Psoas muscle (tissue), 8 donors: Measurements from ENCODE around the gene SPSB1. TPM values are rescaled to one million over a fixed set of nuclear protein-coding genes. Genes with fewer than 3 reads are reported as not detected.
A peak's percentile ranks its signal among the peaks of the same experiment; 100 is the strongest.

Experiments used
- ATAC-seq, 4 donors: fragments of 200-7000 bp; cut with Tn5 transposase; one replicate each; pipeline ENCODE4 v1.9.1; 2020; ENCODE audit warnings: moderate library complexity in 3 of 4, mild to moderate bottlenecking in 2 of 4
- DNase-seq, 2 donors: peaks; one replicate each; pipeline ENCODE4 v3.0.0-alpha.2; 2020
- H3K27ac ChIP-seq: fragments of 200-600 bp; one replicate; pipeline ENCODE4 v1.8.0; 2022
- H3K27me3 ChIP-seq, 3 donors: fragments of 200-600 bp in 1 of 3; one replicate each; pipeline versions ENCODE4 v1.6.1 to v1.8.0; 2013 to 2022; ENCODE audit warnings: low read length in 2 of 3, mild to moderate bottlenecking in 2 of 3, moderate library complexity in 1 of 3; ENCODE audit not compliant: insufficient read depth in 3 of 3
- H3K36me3 ChIP-seq, 2 donors: fragments of 200-600 bp in 1 of 2; one replicate each; pipeline versions ENCODE4 v1.6.1 to v1.8.0; 2013 to 2022; ENCODE audit warnings: low read depth in 1 of 2, mild to moderate bottlenecking in 1 of 2, moderate library complexity in 1 of 2; ENCODE audit not compliant: insufficient read depth in 1 of 2
- H3K4me1 ChIP-seq: fragments of 200-600 bp; one replicate; pipeline ENCODE4 v1.8.0; 2022
- H3K4me3 ChIP-seq: fragments of 200-600 bp; one replicate; pipeline ENCODE4 v1.8.0; 2022; ENCODE audit warnings: mild to moderate bottlenecking
- H3K9me3 ChIP-seq: fragments of 200-600 bp; one replicate; pipeline ENCODE4 v1.8.0; 2022
- CTCF ChIP-seq: fragments of 200-600 bp; IDR thresholded peaks from one replicate; pipeline ENCODE4 v1.8.0; 2022; ENCODE audit warnings: antibody characterized with exemption
- WGBS, 3 donors: extraction: QIAGEN DNeasy Blood & Tissue Kit; methylation state at CpG; one replicate each; pipeline versions ENCODE4 v1.1.6 to v1.1.7; 2013; 5-methylcytosine and 5-hydroxymethylcytosine counted together
- intact Hi-C, 2 donors: fragments of 100-400 bp; cut with DNase I; formaldehyde crosslinking; loops; one replicate each; pipeline versions ENCODE4 v1.11.0 to v1.14.2; 2022
- polyA plus RNA-seq, 3 donors: library from polyadenylated mRNA; stranded (reverse); fragments of 200-250 nt; gene quantifications; one replicate each; pipeline ENCODE4 v1.2.3, GENCODE V29; 2013
- total RNA-seq, 4 donors: library from RNA; stranded (reverse); fragmentation: NEBNext Ultra II Directional in 2 of 4; extraction: Animal tissue kit (Norgen Biotek cat#: 25700) in 2 of 4; gene quantifications; one replicate each; pipeline versions ENCODE4 v1.2.1 to v1.2.4, GENCODE V29; 2021 to 2023
- donor health status: healthy with polysubstance abuse.
- donor health status: DM: no; HTN: no; CAD: no; lungs with moderate emphysema.
- donor health status: Bipolar disorder and iron deficiency.
- donor health status: healthy.
- donor health status: DM: yes; HTN: yes; CAD: no.
- donor health status: DM: no; HTN: no; CAD: no.
- donor health status: DM: no; HTN: no; CAD: no.
- donor health status: DM: yes; HTN: yes; CAD: no.

SPSB1 gene
- total and polyA plus RNA-seq, 7 donors: 12.0 to 60.7 (median 31.3) TPM

- 10 to 46% (median 15%) methylated on average over 16 to 17 of the region's 17 CpGs for WGBS, 3 donors
- no peaks in the 10 kb centered on the region for H3K9me3 ChIP-seq
- H3K4me1 ChIP-seq: peaks cover 31% of the 10 kb centered on the region
- TF ChIP-seq CTCF: no peak
- peak overlapping the region; percentile 32 for H3K27ac ChIP-seq
- DNase-seq (peak; percentile 78 to 93), ATAC-seq (peak; percentile 55 to 90 (median 86))
- no peaks in the 10 kb centered on the region for H3K27me3 ChIP-seq
- intact Hi-C loops: loop anchor here in 1 of 2 donors (5.0 kb wide), 1 partner anchor 65 kb away; no protein-coding TSS in a partner anchor
- peak overlapping the region; percentile 10 for H3K4me3 ChIP-seq
- no peaks in the 10 kb centered on the region for H3K36me3 ChIP-seq
Measured at GRCh38 chr1:9376886-9377333, 84.2 kb downstream of the SPSB1 start.

DNA sequence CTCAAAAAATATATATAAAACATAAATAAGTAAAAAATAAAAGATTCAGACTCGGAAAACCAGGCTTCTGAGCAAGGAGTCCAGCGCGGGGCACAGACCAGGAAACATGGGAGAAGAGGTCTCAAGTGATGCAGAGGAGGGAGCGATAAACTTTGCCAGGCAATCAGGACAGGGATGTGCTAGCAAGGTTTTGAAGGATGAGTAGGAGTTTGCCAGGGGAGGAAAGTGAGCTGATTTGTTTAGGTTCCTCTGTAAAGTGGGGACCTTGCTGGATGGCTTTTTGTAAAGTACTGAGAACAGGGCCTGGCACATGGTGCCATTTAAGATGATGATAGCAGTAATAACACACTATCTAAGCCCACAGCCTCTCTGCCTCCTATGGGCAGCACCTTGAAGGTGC lies 86.1 kb downstream of the SPSB1 start:
- H3K27ac ChIP-seq: no peak overlapping the region
- H3K4me1 ChIP-seq: peaks cover 31% of the 10 kb centered on the region
- DNase-seq (no peak), ATAC-seq (no peak)
- no peak overlapping the region for H3K4me3 ChIP-seq
- TF ChIP-seq CTCF: no peak
- intact Hi-C loops: loop anchor here in 1 of 2 donors (5.0 kb wide), 1 partner anchor 64 kb away; no protein-coding TSS in a partner anchor
- H3K27me3 ChIP-seq: no peaks in the 10 kb centered on the region
- WGBS, 3 donors: 97 to 100% (median 99%) methylated on average over 4 of the region's 4 CpGs
- no peaks in the 10 kb centered on the region for H3K9me3 ChIP-seq
- H3K36me3 ChIP-seq: no peaks in the 10 kb centered on the region

- no peak for DNase-seq
- H3K27ac ChIP-seq: no peak overlapping the region
- WGBS, 3 donors: 85 to 93% (median 91%) methylated on average over 6 of the region's 6 CpGs
- H3K27me3 ChIP-seq: no peaks in the 10 kb centered on the region
- no peak overlapping the region for H3K4me3 ChIP-seq
- no peak for TF ChIP-seq CTCF
- ATAC-seq: no peak
- intact Hi-C loops: no loop called here
- no peaks in the 10 kb centered on the region for H3K9me3 ChIP-seq
- peaks cover 46% of the 10 kb centered on the region for H3K4me1 ChIP-seq
- no peaks in the 10 kb centered on the region for H3K36me3 ChIP-seq
Measured at GRCh38 chr1:9380711-9381110, 88.0 kb downstream of the SPSB1 start.

- DNase-seq: no peak
- H3K27ac ChIP-seq: no peak overlapping the region
- no peaks in the 10 kb centered on the region for H3K27me3 ChIP-seq
- WGBS, 3 donors: 83 to 89% (median 84%) methylated on average over 20 of the region's 20 CpGs
- H3K4me1 ChIP-seq: peaks cover 26% of the 10 kb centered on the region
- ATAC-seq: no peak
- H3K4me3 ChIP-seq: no peak overlapping the region
- no peak for TF ChIP-seq CTCF
- no peaks in the 10 kb centered on the region for H3K9me3 ChIP-seq
- intact Hi-C loops: no loop called here
- H3K36me3 ChIP-seq: no peaks in the 10 kb centered on the region
Measured at GRCh38 chr1:9382643-9383491, 90.2 kb downstream of the SPSB1 start.
